Esophagus squamous epithelium (tissue), 4 donors: ENCODE results near the gene CIDEC.

Experiments
- POLR2A ChIP-seq, 4 donors: fragments of 450-650 bp; IDR thresholded peaks; one replicate each; pipeline ENCODE4 v1.6.1; 2017; ENCODE audit warnings: antibody characterized with exemption in 4 of 4, mild to moderate bottlenecking in 4 of 4, moderate library complexity in 3 of 4
- TF ChIP-seq, protein P1 (sequence below), 6 experiments: fragments of 450-650 bp in 4 of 6; fragments of 200-600 bp in 2 of 6; sonication (generic) in 2 of 6; IDR thresholded peaks; one replicate each; pipeline ENCODE4 v1.5.1; 2016 to 2019; ENCODE audit warnings: antibody characterized with exemption in 6 of 6, mild to moderate bottlenecking in 4 of 6, moderate library complexity in 4 of 6

DNA sequence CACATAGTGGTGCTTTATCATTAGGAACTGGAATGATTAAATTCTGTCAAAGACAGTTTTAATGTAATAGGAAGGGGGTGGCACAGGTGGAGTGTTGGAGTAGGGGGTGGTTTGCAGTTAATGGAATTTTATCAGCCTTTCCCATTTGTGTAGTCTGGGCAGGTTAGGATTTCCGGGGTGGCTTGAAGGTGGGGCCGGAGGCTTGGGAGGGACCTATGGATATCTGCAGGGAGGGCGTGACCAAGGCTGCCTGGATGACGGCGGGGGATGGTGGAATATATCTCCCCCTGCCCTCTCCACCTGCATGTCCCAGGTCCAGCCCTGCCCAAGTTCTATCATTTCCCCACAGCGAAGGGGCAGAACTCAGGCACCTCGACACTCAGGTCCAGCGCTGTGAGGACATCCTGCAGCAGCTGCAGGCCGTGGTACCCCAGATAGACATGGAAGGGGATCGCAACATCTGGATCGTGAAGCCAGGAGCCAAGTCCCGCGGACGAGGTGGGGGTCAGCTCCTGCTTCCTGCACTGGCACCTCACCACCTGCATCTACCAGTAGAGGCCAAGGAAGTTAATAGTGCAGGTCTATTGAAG is 54.5 kb downstream of the CIDEC start:
- TF ChIP-seq, protein P1, sequence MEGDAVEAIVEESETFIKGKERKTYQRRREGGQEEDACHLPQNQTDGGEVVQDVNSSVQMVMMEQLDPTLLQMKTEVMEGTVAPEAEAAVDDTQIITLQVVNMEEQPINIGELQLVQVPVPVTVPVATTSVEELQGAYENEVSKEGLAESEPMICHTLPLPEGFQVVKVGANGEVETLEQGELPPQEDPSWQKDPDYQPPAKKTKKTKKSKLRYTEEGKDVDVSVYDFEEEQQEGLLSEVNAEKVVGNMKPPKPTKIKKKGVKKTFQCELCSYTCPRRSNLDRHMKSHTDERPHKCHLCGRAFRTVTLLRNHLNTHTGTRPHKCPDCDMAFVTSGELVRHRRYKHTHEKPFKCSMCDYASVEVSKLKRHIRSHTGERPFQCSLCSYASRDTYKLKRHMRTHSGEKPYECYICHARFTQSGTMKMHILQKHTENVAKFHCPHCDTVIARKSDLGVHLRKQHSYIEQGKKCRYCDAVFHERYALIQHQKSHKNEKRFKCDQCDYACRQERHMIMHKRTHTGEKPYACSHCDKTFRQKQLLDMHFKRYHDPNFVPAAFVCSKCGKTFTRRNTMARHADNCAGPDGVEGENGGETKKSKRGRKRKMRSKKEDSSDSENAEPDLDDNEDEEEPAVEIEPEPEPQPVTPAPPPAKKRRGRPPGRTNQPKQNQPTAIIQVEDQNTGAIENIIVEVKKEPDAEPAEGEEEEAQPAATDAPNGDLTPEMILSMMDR (IDR thresholded peaks at IDR 0.05), result no peak
- TF ChIP-seq POLR2A (IDR thresholded peaks at IDR 0.05), result no peak
